ENCODE measurements around the gene RNF17. TPM values are rescaled to one million over a fixed set of nuclear protein-coding genes. Genes with fewer than 3 reads are reported as not detected.
A peak's percentile ranks its signal among the peaks of the same experiment; 100 is the strongest.
"Not testable (repeated sequence)": the region's sequence is repeated elsewhere in the genome, so short reads cannot be mapped to it uniquely, and the experiment has no call there.

Gene RNF17
- total and polyA plus RNA-seq, 2 experiments from 2014 or later, result not detected

DNA sequence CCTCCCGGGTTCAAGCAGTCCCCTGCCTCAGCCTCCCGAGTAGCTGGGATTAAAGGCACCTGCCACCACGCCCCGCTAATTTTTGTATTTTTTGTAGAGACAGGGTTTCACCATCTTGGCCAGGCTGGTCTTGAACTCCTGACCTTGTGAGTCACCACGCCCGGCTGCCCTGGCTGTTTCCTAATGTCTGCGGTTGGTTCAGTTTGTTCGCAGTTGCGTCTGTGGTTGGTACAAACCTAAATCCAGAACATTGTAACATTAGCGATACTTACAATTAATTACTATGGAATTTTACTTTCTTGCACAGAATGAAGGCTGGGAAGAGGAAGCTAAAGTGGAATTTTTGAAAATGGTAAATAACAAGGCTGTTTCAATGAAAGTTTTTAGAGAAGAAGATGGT is 38.1 kb downstream of the RNF17 start:
- Histone ChIP-seq H3K36me3 (ENCODE audit: low read depth) (no peaks in the 10 kb centered on the region), H3K9ac (no peak overlapping the region), H3F3A (ENCODE audit: insufficient read depth) (no peaks in the 10 kb centered on the region), H3K4me1 (ENCODE audit: insufficient read depth) (no peaks in the 10 kb centered on the region), H2AFZ (no peak overlapping the region), H3K9me2 (ENCODE audit: insufficient read depth) (no peaks in the 10 kb centered on the region), H3K4me2 (ENCODE audit: unreplicated experiment) (no peak overlapping the region), H3K4me3 (no peak overlapping the region), H3K27me3 (replicated peaks; ENCODE audit: insufficient read depth) (peaks cover 28% of the 10 kb centered on the region), H4K20me1 (ENCODE audit: insufficient read depth) (no peaks in the 10 kb centered on the region), H3K9me3 (ENCODE audit: low read depth) (no peaks in the 10 kb centered on the region), H3K27ac (no peak overlapping the region), H3K79me2 (ENCODE audit: insufficient read depth) (no peaks in the 10 kb centered on the region)
- peak; percentile 31 for DNase-seq
- TF ChIP-seq EZH2phosphoT487 (IDR thresholded peaks at IDR 0.05; ENCODE audit: insufficient read depth, low read depth) (no peak), EZH2 (IDR thresholded peaks at IDR 0.05; ENCODE audit: insufficient read depth, poor library complexity, severe bottlenecking) (no peak)
- in situ Hi-C loops (cut with MboI), result no loop called here
- 47 to 58% methylated on average over 10 of the region's 10 CpGs for WGBS, 2 experiments (ENCODE audit: low coverage in 1 of 2, low lambda C conversion rate in 2 of 2, missing lambda C conversion rate in 2 of 2)

- WGBS, 2 experiments (ENCODE audit: low coverage in 1 of 2, low lambda C conversion rate in 2 of 2, missing lambda C conversion rate in 2 of 2), result 16 to 27% methylated on average over 2 of the region's 2 CpGs
- Histone ChIP-seq H3K36me3 (ENCODE audit: low read depth) (no peaks in the 10 kb centered on the region), H3K4me1 (ENCODE audit: insufficient read depth) (no peaks in the 10 kb centered on the region), H3K4me2 (ENCODE audit: unreplicated experiment) (no peak overlapping the region), H3K27me3 (replicated peaks; ENCODE audit: insufficient read depth) (peaks cover 10% of the 10 kb centered on the region), H2AFZ (no peak overlapping the region), H3K9ac (no peak overlapping the region), H3K79me2 (ENCODE audit: insufficient read depth) (no peaks in the 10 kb centered on the region), H3F3A (ENCODE audit: insufficient read depth) (no peaks in the 10 kb centered on the region), H3K27ac (no peak overlapping the region), H3K9me2 (ENCODE audit: insufficient read depth) (no peaks in the 10 kb centered on the region), H4K20me1 (ENCODE audit: insufficient read depth) (no peaks in the 10 kb centered on the region), H3K4me3 (no peak overlapping the region), H3K9me3 (ENCODE audit: low read depth) (no peaks in the 10 kb centered on the region)
- in situ Hi-C loops (cut with MboI), result no loop called here
- no peak for TF ChIP-seq EZH2phosphoT487 (IDR thresholded peaks at IDR 0.05; ENCODE audit: insufficient read depth, low read depth)
- TF ChIP-seq EZH2 (IDR thresholded peaks at IDR 0.05; ENCODE audit: insufficient read depth, poor library complexity, severe bottlenecking), result no peak
- DNase-seq, result no peak
Observed at GRCh38 chr13:24821207-24821606, 57.2 kb downstream of the RNF17 start.

DNA sequence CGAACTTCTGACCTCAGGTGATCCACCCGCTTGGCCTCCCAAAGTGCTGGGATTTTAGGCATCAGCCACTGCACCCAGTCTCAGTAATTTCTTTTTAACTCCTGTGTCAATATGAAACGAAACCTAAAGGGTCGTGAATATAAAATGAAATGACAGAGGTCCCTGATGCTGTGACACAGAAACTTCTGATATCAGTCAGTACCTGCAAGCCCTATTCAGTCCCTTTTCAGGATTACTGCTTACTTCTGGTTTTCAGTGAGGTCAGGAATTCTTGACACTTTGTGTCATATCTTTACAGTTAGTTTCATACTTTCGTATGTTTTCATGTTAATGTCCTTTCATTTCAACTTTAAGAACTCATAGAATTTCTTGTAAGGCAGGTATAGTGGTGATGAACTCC is 58.7 kb downstream of the RNF17 start:
- H3K9ac ChIP-seq, result no peak overlapping the region
- in situ Hi-C loops (cut with MboI), result no loop called here
- H3K36me3 ChIP-seq (ENCODE audit: low read depth), result no peaks in the 10 kb centered on the region
- DNase-seq, result no peak
- 40 to 43% methylated on average over 5 of the region's 5 CpGs for WGBS, 2 experiments (ENCODE audit: low coverage in 1 of 2, low lambda C conversion rate in 2 of 2, missing lambda C conversion rate in 2 of 2)
- H3F3A ChIP-seq (ENCODE audit: insufficient read depth), result no peaks in the 10 kb centered on the region
- H2AFZ ChIP-seq, result no peak overlapping the region
- no peaks in the 10 kb centered on the region for H3K9me2 ChIP-seq (ENCODE audit: insufficient read depth)
- H3K4me3 ChIP-seq, result no peak overlapping the region
- no peak for TF ChIP-seq EZH2phosphoT487 (IDR thresholded peaks at IDR 0.05; ENCODE audit: insufficient read depth, low read depth)
- no peak for TF ChIP-seq EZH2 (IDR thresholded peaks at IDR 0.05; ENCODE audit: insufficient read depth, poor library complexity, severe bottlenecking)
- no peak overlapping the region for H3K4me2 ChIP-seq (ENCODE audit: unreplicated experiment)
- no peaks in the 10 kb centered on the region for H3K4me1 ChIP-seq (ENCODE audit: insufficient read depth)
- peaks cover 10% of the 10 kb centered on the region for H3K27me3 ChIP-seq (replicated peaks; ENCODE audit: insufficient read depth)
- no peak overlapping the region for H3K27ac ChIP-seq
- H3K79me2 ChIP-seq (ENCODE audit: insufficient read depth), result no peaks in the 10 kb centered on the region
- no peaks in the 10 kb centered on the region for H4K20me1 ChIP-seq (ENCODE audit: insufficient read depth)
- H3K9me3 ChIP-seq (ENCODE audit: low read depth), result no peaks in the 10 kb centered on the region

DNA sequence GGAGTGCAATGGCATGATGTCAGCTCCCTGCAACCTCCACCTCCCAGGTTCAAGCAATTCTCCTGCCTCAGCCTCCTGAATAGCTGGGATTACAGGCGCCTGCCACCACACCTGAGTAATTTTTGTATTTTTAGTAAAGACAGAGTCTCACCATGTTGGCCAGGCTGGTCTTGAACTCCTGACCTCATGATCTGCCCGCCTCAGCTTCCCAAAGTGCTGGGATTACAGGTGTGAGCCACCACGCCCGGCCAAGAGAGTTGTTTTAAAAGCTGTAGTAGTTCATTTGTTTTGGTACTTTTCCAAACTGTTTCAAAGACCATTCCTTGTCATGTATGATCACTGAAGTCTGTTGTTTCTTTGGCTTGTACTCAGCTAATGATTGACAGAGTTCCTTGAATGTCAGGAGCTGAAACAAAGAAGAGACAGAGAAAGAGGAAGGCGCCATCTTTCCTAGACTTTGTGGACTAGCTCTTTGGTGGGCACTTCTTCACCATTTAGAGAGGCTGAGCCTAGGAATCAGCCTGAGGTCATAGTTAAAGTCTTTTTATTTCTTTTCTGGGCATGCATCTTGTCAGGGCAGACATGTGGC is 59.2 kb downstream of the RNF17 start:
- H3K9me2 ChIP-seq (ENCODE audit: insufficient read depth); H3K79me2 ChIP-seq (ENCODE audit: insufficient read depth); DNase-seq; H3K4me1 ChIP-seq (ENCODE audit: insufficient read depth); H3K4me3 ChIP-seq; H3K27me3 ChIP-seq (replicated peaks; ENCODE audit: insufficient read depth); H3F3A ChIP-seq (ENCODE audit: insufficient read depth); H4K20me1 ChIP-seq (ENCODE audit: insufficient read depth); H3K9me3 ChIP-seq (ENCODE audit: low read depth); H3K9ac ChIP-seq; H3K27ac ChIP-seq; H2AFZ ChIP-seq; H3K4me2 ChIP-seq (ENCODE audit: unreplicated experiment); H3K36me3 ChIP-seq (ENCODE audit: low read depth); in situ Hi-C loops (cut with MboI): not testable (repeated sequence)
- WGBS, 2 experiments (ENCODE audit: low coverage in 1 of 2, low lambda C conversion rate in 2 of 2, missing lambda C conversion rate in 2 of 2), result 21 to 23% methylated on average over 5 of the region's 5 CpGs

DNA sequence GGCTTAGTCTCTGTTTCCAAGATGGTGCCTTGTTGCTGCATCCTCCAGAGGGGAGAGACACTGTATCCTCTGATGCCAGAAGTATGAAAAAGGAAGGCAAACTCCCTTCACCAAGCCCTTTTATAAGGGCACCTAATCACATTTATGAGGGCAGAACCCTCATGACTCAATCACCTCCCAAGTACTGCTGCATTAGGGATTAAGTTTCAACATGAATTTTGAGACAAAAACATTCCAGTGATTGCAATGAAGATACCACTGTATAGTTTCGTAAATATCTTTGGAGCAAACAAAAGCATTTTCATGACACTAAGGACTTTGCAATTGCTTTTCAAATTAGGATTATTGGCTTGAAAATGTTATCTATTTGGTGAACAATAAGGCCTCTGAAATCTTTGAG is 63.8 kb downstream of the RNF17 start:
- H3K9ac ChIP-seq, result no peak overlapping the region
- H3K9me2 ChIP-seq (ENCODE audit: insufficient read depth), result no peaks in the 10 kb centered on the region
- H3K27ac ChIP-seq, result no peak overlapping the region
- no peaks in the 10 kb centered on the region for H3K9me3 ChIP-seq (ENCODE audit: low read depth)
- no peaks in the 10 kb centered on the region for H3K79me2 ChIP-seq (ENCODE audit: insufficient read depth)
- TF ChIP-seq EZH2 (IDR thresholded peaks at IDR 0.05; ENCODE audit: insufficient read depth, poor library complexity, severe bottlenecking) (no peak), EZH2phosphoT487 (IDR thresholded peaks at IDR 0.05; ENCODE audit: insufficient read depth, low read depth) (no peak)
- 24 to 58% methylated on average over 1 of the region's 1 CpG for WGBS, 2 experiments (ENCODE audit: low coverage in 1 of 2, low lambda C conversion rate in 2 of 2, missing lambda C conversion rate in 2 of 2)
- H3F3A ChIP-seq (ENCODE audit: insufficient read depth), result no peaks in the 10 kb centered on the region
- no peaks in the 10 kb centered on the region for H3K36me3 ChIP-seq (ENCODE audit: low read depth)
- no peak overlapping the region for H3K4me2 ChIP-seq (ENCODE audit: unreplicated experiment)
- in situ Hi-C loops (cut with MboI), result no loop called here
- no peak overlapping the region for H3K4me3 ChIP-seq
- H4K20me1 ChIP-seq (ENCODE audit: insufficient read depth), result no peaks in the 10 kb centered on the region
- no peak overlapping the region for H2AFZ ChIP-seq
- DNase-seq, result no peak
- peaks cover 22% of the 10 kb centered on the region for H3K27me3 ChIP-seq (replicated peaks; ENCODE audit: insufficient read depth)
- no peaks in the 10 kb centered on the region for H3K4me1 ChIP-seq (ENCODE audit: insufficient read depth)
